Brain pericyte (primary cell): ENCODE data around the gene CCDC13.
"Not testable (repeated sequence)": the region's sequence is repeated elsewhere in the genome, so short reads cannot be mapped to it uniquely, and the experiment has no call there.

Experiments
- DNase-seq: peaks from one replicate; pipeline ENCODE4 v3.0.0-alpha.2; 2012; ENCODE audit warnings: low read depth, low spot score

Gene CCDC13, protein sequence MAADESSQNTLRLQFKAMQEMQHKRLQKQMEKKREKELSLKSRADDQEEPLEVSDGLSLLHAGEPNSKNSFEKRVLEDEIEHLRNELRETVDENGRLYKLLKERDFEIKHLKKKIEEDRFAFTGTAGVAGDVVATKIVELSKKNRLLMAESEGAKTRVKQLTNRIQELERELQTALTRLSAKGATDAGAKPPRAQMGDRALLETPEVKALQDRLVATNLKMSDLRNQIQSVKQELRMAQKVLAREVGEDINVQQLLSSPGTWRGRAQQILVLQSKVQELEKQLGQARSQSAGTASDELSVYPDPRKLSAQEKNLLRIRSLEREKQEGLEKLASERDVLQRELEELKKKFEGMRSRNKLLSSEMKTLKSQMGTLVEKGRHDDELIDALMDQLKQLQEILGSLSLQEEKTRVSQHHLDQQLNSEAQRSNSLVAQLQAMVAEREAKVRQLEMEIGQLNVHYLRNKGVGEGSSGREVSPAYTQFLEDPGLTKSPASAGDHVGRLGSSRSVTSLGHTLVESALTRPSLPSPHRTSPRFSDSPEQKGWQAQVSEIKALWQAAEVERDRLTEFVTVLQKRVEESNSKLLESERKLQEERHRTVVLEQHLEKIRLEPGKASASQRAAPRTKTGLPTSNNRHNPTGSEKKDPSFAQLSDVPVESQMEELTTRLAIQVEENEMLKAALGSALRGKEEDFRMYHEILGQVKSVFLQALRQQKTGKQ

DNA sequence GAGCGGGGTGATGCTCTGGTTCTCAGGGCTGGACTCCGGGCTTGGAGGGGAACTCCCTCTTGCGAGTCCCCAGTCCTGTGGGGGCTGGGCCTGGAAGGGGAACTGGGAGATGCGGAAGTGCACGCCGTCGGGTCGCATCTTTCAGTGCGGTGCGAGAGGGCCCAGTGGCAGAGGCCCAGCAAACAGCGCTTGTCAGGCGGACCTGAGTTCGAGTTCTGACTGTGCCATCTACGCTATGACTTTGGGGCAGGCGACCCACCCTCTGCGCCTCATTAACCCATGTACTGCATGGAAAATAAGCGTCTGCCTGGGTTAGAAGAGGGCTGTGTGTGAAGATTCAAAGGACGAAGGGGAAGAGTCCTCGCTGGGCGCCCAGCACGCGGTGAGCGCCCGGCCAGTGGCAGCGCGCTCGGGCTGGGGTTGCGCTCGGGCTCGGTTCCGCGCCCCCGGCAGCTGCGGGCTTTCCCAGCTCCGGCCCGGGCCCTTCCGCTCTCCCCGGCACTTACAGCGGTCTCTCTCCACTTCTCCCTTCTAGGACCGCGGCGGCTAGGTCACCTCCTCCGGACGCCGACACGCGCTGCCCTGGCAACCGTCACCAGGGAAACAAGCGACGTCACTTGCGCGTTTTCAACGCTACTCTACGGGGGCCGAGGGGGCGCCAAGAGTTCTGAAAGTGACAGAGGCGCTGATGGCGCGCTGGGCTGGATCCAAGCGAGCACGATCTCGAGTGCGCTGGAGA, at the start of gene CCDC13:
CCDC13 (minus strand) TSS at position 584 of the 739 bp plus-strand sequence. CDS start 14,908 bp downstream, outside the sequence.
- DNase-seq, result peak; percentile 49

DNA sequence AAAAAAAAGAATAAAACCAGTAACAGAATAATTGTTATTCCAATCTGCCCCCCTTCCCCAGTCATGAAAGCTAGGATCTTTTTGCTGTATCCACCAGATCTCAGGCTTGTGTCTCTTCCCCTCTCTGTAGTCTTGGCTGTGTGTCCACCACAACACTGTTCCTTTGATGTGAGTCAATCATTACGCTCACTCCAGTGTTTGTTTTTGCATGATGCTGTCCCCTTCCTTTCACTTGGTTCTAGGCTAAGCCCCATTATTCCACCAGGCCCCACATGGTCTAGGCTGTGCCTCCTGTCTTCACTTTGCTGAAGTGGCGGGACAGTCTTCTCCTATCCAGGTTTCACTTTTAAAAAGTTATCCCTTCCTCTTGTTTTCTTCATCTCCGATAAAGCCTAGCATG, 49.8 kb upstream of the CCDC13 start:
- DNase-seq, result no peak

DNA sequence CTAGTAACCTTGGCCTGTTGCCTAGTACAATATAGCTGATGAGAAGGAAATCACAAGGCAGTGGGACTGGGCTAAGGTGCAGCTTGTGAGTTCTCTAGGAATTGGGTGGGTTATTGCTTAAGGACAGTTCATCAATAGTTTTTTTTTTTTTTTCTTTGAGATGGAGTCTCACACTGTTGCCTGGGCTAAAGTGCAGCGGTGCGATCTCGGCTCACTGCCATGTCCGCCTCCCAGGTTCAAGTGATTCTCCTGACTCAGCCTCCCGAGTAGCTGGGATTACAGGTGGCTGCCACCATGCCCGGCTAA, 47.6 kb upstream of the CCDC13 start:
- no peak for DNase-seq

DNA sequence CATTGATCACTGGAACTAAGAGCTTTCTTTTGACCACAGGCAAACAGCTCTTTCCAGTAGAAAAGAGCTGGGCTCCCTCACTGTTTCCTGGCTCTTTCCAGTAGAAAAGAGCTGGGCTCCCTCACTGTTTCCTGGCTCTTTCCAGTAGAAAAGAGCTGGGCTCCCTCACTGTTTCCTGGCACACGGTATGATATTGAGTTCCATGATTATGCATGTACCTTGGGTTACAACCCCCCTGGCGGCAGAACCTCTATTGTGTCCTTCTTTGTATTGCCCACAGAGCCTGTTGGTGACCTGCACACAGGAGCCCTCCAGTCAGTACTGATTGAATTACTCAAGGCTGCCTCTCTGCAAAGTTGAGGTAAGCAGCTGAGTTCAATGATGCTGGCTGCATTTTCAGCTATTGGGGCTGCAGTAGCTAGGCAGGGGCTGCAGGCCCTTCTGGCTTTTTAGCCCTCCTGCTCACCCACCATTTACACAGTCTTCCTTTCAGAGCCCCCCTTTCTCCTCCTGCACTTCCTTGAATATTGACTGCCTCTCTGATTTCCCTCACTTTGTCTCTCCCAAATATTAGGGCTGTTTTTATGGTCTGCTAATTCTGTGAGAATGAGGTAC, 46.4 kb upstream of the CCDC13 start:
- no peak for DNase-seq

DNA sequence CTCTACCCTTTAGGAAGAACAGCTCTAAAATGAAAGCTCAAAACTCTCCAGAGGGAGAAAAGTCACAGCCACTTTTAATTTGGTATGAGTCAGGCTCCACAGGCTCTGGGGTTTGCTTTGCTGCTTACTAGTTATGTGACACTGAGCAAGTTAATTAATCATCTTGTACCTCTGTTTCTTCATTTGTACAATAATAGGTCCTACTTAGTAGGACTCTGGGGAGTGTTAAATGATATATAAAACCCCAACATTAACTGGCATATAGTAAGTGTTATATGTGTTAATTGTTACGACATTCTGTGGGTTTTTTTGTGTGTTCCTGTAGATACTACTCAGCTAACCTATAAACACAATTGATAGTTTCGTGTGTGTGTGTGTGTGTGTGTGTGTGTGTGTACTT, 42.8 kb upstream of the CCDC13 start:
- DNase-seq, result no peak

DNA sequence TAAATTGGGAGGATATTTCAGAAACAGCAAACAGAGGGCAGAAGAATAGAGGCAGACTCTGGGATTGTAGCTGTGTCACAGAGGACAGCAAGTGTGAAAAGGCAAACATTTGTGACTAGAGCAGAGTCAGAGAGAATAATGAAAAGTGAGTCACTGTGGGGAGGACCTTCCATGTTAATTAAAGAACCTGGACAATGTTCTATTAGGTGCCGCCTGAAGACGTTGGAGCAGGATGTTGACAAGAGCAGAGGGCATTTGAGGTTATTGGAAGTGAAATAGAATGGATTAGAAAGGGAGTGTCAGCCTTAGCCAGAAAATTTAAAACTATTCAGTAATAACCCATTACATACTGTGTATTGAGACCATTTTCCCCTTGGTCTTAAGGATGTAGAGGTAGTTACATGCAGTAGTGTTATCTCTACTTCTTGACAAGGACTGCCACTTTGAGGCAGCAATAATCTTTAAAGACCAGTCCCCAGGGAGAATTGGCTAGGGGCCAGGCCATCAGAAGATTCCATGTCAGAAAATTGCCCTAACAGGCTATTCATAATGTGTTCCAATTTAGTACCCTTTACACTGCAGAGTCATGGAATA, 42.0 kb upstream of the CCDC13 start:
- no peak for DNase-seq

DNA sequence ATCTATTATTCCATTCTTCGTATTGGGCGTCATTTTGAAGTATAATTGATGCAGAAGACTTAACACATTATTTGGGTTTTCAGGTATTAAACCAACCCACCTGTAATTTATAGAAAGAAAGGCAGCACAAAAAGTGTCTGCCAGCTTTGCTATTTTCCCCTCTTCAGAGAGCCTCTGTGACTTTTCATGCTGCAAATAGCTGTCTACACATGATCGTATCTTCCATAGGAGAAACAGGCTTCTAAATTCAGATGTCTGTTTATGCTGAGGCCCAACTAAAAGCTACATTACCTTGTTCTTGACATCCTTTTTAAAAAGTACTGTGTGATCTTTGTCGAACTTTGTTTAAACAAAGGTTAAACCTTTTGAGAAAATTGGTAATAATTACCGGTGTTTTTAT, 41.2 kb upstream of the CCDC13 start:
- DNase-seq, result no peak

DNA sequence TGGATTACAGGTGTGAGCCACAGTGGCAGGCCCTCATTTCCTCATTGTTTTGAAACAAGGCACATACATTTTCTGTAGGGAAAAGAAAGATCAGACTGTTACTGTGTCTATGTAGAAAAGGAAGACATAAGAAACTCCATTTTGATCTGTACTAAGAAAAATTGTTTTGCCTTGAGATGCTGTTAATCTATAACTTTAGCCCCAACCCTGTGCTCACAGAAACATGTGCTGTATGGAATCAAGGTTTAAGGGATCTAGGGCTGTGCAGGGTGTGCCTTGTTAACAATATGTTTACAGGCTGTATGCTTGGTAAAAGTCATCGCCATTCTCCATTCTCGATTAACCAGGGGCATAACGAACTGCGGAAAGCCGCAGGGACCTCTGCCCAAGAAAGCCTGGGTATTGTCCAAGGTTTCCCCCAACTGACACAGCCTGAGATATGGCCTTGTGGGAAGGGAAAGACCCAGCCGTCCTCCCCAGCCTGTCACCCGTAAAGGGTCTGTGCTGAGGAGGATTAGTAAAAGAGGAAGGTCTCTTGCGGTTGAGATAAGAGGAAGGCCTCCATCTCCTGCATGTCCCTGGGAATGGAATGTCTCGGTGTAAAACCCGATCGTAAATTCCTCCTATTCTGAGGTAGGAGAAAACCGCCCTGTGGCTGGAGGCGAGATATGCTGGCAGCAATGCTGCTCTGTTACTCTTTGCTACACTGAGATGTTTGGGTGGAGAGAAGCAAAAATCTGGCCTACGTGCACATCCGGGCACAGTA, 38.2 kb upstream of the CCDC13 start:
- not testable (repeated sequence) for DNase-seq

DNA sequence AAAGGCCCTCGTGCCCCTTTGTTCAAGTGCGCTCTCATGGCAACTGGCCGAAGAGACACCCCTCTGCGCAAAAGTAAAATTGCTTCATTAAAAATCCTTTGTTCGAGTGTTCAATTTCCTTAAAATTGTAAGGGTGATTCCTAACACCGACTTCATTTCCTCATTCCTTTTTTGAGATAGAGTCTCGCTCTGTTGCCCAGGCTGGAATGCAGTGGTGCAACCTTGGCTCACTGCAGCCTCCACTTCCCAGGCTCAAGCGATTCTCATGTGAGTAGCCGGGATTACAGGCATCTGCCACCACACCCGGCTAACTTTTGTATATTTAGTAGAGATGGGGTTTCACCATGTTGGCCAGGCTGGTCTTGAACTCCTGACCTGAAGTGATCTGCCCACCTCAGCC, 37.7 kb upstream of the CCDC13 start:
- DNase-seq, result not testable (repeated sequence)

DNA sequence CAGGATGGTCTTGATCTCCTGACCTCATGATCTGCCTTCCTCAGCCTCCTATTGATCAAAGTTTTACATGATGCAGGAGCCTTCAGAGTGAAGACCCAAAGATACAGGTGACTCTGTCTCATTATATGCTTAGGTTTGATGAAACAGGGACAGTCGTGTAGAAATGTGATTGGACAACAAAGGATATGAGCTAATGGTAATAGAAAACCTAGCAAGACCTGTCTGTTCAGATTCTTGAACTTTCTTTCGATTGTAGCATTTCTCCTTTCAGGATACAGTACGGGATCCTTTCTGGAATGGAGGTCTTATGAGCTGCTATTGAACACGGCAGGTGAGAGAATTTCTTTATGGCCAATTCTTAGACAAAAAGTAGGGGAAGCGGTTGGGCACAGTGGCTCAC, 36.1 kb upstream of the CCDC13 start, which contains the start of gene ACKR2:
ACKR2 (plus strand) TSS at position 244 of the 400 bp plus-strand sequence. CDS start 55,058 bp downstream, outside the sequence.
- DNase-seq, result no peak

DNA sequence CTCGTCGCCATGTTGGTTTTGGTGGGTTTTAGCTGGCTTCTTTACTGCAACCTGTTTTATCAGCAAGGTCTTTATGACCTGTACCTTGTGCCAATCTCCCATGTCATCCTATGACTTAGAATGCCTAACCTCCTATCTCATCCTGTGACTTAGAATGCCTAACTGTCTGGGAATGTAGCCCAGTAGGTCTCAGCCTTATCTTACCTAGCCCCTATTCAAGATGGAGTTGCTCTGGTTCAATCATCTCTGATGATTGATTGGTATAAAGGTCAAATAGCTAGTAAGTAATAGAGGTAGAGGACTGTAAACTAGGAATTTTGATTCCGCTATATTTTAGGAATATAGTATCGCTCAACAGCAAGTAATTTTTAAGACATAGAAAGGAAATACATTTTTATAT, 34.9 kb upstream of the CCDC13 start:
- DNase-seq, result no peak

DNA sequence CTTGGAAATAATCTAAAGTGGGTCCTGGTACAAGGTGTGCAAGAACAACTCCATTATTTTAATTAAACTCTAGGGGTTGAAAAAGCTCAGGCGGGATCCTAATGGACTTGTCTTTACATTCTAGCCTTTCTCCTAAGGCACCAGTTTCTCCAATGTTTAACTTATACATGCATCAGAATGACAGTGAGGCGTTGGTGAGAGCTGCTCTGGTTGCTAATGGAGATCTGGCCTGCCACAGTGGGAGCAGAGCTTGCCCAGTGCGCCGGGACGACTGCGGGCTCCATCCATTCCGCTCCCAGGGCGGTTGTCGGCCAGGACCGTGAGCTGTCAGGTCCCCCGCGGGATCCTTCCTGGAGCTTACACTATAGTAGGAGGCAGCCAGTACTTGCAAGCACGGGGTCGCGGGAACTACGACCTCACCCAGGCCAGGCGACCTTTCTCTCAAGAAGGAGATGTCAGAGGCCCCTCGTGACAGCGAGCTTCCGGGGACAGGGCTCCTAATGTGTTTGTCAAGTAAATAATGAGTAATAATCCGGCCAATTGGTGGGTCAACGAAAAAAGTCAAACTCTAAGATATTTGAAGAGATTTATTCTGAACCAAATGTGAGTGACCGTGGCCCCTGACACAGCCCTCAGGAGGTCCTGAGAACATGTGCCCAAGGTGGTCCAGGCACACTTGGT, 32.2 kb upstream of the CCDC13 start:
- no peak for DNase-seq

DNA sequence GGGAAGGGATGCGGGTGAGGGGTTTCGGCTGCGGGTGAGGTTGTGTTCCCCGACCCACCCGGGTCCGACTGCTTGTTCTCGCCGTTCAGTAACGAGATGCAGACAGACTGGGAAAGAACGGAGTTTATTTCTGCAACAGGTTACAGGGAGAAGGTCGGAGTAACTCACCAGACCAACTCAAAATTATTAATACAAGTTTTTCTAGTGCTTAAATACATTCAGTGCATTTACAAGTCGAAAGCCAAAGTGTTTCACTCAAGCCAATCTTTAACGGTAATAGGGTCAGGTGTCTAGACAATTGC, 31.7 kb upstream of the CCDC13 start:
- no peak for DNase-seq

DNA sequence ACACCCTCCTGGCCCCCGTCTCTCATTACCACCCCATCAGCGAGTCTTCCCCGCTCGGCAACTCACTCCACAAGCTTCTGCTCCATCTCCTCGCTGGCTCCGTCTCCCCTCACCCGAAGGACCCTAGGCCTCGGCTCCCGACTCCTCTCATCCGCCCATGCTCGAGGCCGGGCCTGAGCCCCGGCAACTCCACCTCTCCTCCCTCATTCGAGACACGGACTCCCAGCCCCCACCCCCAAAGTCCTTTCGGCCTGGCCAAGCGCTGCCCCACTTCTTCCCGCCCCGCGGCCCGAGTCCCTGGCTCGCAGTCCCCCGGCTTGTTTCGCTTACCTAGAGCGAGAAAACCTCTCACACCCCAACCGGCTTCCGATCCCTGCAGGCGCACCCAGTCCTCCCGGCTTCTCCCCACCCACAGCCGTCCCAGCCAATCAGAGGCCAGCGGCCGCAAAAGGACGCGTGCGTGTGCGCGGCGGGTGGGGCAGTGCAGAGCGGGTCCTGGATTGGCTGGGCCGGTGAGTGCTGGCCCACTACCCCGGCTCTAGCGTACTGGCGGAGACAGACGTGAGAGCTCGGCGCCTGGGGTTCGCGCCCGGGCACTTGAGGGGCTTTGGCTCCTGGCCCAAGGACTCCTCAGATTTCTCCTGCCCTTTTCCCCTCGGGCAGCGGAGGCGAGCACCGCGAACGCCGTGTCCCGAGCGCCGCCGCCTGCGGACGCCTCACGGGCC, 31.2 kb upstream of the CCDC13 start, which contains the start of gene HIGD1A:
HIGD1A (minus strand) TSS at position 385 of the 725 bp plus-strand sequence. CDS start 10,237 bp downstream, outside the sequence.
- DNase-seq, result peak; percentile 74

DNA sequence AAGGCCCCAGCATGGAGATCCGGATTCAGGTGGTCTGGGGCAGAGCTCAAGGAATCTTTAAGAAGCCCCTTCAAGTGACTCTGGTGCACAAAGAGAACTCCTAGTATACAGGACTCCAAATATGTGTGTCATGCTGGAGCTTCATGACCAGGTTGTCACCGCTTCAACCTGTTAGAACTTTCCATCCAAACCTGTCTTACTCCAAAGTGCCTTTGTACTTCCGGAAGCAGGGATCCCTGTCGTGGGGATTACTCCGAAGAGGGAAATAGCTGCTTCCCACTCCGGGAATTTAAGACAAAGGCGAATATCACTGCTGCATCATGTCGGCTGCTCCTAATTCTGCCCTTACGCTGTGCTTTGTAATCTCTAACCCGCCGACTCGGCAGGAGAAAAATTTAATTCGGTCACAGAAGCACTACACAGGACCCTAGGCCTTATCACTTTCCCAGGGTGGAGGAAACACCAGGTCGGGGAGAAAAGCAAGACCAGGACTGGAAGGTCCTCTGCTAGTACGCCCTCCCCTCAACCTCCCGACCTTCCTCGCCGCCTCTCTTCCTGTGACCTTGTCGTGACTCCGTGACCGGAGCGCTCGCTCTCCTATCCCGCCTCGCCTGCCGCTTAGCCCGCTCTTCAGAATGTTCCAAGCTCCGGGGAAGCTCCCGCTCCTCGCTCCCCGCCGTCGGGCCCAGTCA, 30.5 kb upstream of the CCDC13 start:
- DNase-seq, result no peak

DNA sequence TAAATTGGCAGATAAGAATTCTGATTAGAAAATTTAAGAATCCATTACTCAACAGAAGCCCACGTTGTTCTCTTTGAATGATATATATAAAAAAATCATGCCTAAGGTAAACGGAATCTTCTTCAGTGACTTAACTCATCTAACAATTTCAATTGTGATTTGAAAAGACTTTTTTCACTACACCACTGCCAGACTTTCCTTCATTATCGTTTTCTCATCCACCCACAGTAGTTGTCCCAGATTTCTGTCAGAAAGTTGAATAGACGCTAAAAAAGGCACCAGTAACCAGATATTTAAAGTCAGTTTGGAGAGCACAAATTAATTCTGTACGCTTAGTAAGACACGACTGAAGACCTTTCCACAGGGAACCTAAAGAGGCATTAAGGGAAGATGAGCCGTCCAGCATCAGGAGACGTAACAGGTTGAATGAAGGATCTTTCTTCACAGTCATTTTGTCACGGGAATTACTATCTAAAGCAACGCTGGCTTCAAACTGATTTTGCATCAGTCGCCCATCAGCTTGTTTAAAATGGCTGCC, 29.9 kb upstream of the CCDC13 start:
- no peak for DNase-seq

DNA sequence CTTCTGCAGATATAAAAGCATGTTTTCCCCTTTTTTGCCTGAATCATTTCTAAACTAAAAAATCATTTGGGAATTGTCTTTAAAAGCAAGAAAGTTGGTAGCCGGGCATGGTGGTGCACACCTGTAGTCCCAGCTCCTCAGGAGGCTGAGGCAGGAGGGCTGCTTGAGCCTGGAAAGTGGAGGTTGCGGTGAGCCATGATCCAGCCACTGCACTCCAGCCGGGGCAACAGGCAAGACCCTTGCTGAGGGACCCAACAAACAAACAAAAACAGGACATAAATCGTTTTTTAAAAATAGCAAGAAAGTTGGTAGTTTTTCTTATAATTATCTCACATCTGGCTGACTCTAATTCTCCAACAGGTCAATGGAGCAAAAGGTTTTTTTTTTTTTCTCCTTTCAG, 28.7 kb upstream of the CCDC13 start:
- no peak for DNase-seq

DNA sequence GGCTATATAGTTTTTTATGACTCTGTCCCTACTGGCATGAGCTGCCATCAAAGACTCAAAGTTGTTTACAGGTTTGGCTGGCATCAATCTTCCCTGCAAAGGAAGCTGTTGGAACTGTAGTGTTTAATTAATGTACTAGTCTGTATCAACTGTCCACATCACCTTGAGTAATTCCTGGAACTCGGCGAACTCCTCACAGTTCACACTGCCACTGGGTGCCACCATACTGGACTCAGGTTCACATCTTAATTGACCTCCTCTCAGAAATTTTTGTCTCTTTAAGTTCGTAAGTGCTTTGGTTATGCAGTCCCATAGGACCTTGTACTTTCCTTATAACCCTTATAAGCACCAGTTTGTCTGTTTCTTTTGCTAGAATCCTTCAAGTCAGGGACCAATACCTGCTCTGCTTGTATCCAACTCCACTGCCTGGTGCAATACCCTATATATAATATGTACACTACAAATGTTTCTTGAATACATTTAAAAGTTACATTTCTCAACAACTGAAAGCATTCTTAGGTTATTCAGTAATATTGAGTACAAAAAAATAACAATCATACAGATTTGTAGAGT, 28.1 kb upstream of the CCDC13 start:
- no peak for DNase-seq
